ENCODE data around the gene NUP42. TPM values are rescaled to one million over a fixed set of nuclear protein-coding genes. Genes with fewer than 3 reads are reported as not detected.

The NUP42 gene
- total and polyA plus RNA-seq, 10 of the 15 experiments (the other 5 are each of a cell fraction or from before 2014, with no cell fraction given), result 48.6 to 124 (median 74.3) TPM

GRCh38 chr7:23207884-23208283, 26.0 kb downstream of the NUP42 start:
- no peak for DNase-seq (ENCODE audit: low read depth, low spot score)
- ChIA-PET POLR2A (no interaction called here), CTCF (no interaction called here), SMC1A (ENCODE audit: uncharacterized antibody, unreplicated experiment) (no interaction called here), RAD21 (ENCODE audit: unreplicated experiment) (no interaction called here)
- no peaks in the 10 kb centered on the region; the same call in 2 of the 3 replicates for H3K9me3 ChIP-seq (replicated peaks; ENCODE audit: control insufficient read depth, insufficient read depth, low read length)
- H3K27me3 ChIP-seq (replicated peaks in 1 of 2; ENCODE audit: control insufficient read depth in 2 of 2, insufficient read depth in 2 of 2, low read length in 1 of 2), result no peaks in the 10 kb centered on the region
- in situ Hi-C loops (cut with MboI), result no loop called here
- no peaks in the 10 kb centered on the region for H4K20me1 ChIP-seq (ENCODE audit: control insufficient read depth, insufficient read depth)
- no peak for FAIRE-seq
- H3K36me3 ChIP-seq (ENCODE audit: control insufficient read depth in 2 of 2, insufficient read depth in 2 of 2, low read length in 1 of 2), result peaks cover 0 to 4% of the 10 kb centered on the region in 2 experiments; a peak in 1 of 4 replicates
- intact Hi-C loops (cut with micrococcal nuclease; ENCODE audit: unreplicated experiment), result no loop called here
- H3K4me2 ChIP-seq (ENCODE audit: control insufficient read depth, insufficient read depth), result no peak overlapping the region
- no peak overlapping the region for H3K9ac ChIP-seq (ENCODE audit: control insufficient read depth, insufficient read depth, low read length)
- 77% methylated on average over 3 of the region's 3 CpGs for WGBS (ENCODE audit: insufficient coverage, insufficient replicate concordance, low lambda C conversion rate, missing lambda C conversion rate)
- no peak for ATAC-seq
- no peak overlapping the region for H2AFZ ChIP-seq (ENCODE audit: control insufficient read depth, low read depth, low read length)
- no TSS peak for BruUV-seq (replicated peaks)
- no peak overlapping the region for H3K4me3 ChIP-seq
- no peaks in the 10 kb centered on the region for H3K4me1 ChIP-seq (ENCODE audit: control insufficient read depth, insufficient read depth, low read length)
- H3K27ac ChIP-seq (ENCODE audit: control insufficient read depth, insufficient read depth), result no peak overlapping the region
- TF ChIP-seq EZH2 (IDR thresholded peaks at IDR 0.05; ENCODE audit: borderline replicate concordance, control insufficient read depth, low read depth, low read length) (no peak), EGR1 (IDR thresholded peaks at IDR 0.05; ENCODE audit: borderline replicate concordance in 1 of 2, low read depth in 2 of 2, low read length in 2 of 2) (no peak), CBFB (IDR thresholded peaks at IDR 0.05; ENCODE audit: low read depth) (no peak), KAT2A (conservative IDR thresholded peaks at IDR 0.05; ENCODE audit: control insufficient read depth, low read depth, low read length) (no peak), SRF (IDR thresholded peaks at IDR 0.05; ENCODE audit: low read depth in 2 of 2, low read length in 2 of 2) (no peak), NFYA (IDR thresholded peaks at IDR 0.05; ENCODE audit: borderline replicate concordance, low read depth, low read length) (no peak), PAX8 (IDR thresholded peaks at IDR 0.05) (no peak), MTA3 (IDR thresholded peaks at IDR 0.05; ENCODE audit: borderline replicate concordance, low read length) (no peak), GABPA (IDR thresholded peaks at IDR 0.05; ENCODE audit: low read depth) (no peak), ZZZ3 (IDR thresholded peaks at IDR 0.05; ENCODE audit: control insufficient read depth, insufficient read length, low read depth) (no peak), SREBF1 (IDR thresholded peaks at IDR 0.05; ENCODE audit: low read length) (no peak)
- no peaks in the 10 kb centered on the region for H3K79me2 ChIP-seq (ENCODE audit: control insufficient read depth, insufficient read depth, low read length)
